HL-60 (cell line): ENCODE measurements around the gene RHNO1.

ENCODE experiments used
- DNase-seq, 2 experiments: peaks; one replicate each; pipeline ENCODE4 v3.0.0-alpha.2; 2010 to 2020; ENCODE audit warnings: low read depth in 1 of 2, low spot score in 1 of 2
- H3K27ac ChIP-seq: fragments of 250-450 bp; sonication (Bioruptor Pico); replicated peaks from 2 replicates; pipeline ENCODE4 v1.5.1; 2020; ENCODE audit warnings: mild to moderate bottlenecking, moderate library complexity
- H3K27me3 ChIP-seq: fragments of 250-450 bp; sonication (Bioruptor Pico); 2 replicates; pipeline ENCODE4 v1.5.1; 2021; ENCODE audit warnings: mild to moderate bottlenecking, moderate library complexity; ENCODE audit not compliant: insufficient read depth, poor library complexity, severe bottlenecking
- H3K4me3 ChIP-seq: replicated peaks from 2 replicates; pipeline ENCODE4 v1.5.1; 2011; ENCODE audit warnings: mild to moderate bottlenecking, control low read depth, low read length; ENCODE audit not compliant: insufficient read depth
- GABPA ChIP-seq: IDR thresholded peaks from 2 replicates; pipeline ENCODE4 v1.6.1; 2012; ENCODE audit warnings: low read depth
- POLR2AphosphoS5 ChIP-seq: IDR thresholded peaks from 2 replicates; pipeline ENCODE4 v1.6.1; 2012; ENCODE audit warnings: low read depth
- SPI1 ChIP-seq: IDR thresholded peaks from 2 replicates; pipeline ENCODE4 v1.6.1; 2012; ENCODE audit warnings: low read depth, mild to moderate bottlenecking, borderline replicate concordance
- TF ChIP-seq, protein P1 (sequence below): IDR thresholded peaks from 2 replicates; pipeline ENCODE4 v1.6.1; 2012; ENCODE audit warnings: low read depth; ENCODE audit not compliant: insufficient replicate concordance
- TF ChIP-seq, protein P2 (sequence below): IDR thresholded peaks from one replicate; pipeline ENCODE4 v1.5.1; 2011; ENCODE audit warnings: low read length, control low read depth, inconsistent platforms; ENCODE audit not compliant: insufficient read depth

RHNO1 gene

DNA sequence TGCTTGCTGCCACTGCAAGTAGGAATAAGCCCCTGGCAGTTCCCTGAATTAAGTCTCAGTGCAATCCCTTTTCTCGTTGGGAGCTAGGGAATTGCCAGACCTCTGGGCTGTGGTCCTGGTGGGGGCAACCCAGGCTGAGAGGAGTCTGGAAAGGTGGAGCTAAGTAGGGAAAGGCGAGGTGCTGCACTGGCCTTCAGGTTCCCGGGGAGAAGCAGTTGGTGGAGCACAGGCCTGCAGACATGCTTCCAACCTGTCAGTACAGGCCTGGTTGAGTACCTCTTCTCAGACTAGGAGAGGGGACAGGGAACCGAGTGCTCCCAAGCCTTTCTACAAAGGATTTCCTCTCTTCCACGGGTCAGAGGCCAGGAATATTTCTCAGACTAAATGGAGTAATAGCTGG, 43.7 kb upstream of the RHNO1 start:
- Histone ChIP-seq H3K4me3 (no peak overlapping the region), H3K27ac (no peak overlapping the region), H3K27me3 (no peaks in the 10 kb centered on the region)
- TF ChIP-seq, protein P1, sequence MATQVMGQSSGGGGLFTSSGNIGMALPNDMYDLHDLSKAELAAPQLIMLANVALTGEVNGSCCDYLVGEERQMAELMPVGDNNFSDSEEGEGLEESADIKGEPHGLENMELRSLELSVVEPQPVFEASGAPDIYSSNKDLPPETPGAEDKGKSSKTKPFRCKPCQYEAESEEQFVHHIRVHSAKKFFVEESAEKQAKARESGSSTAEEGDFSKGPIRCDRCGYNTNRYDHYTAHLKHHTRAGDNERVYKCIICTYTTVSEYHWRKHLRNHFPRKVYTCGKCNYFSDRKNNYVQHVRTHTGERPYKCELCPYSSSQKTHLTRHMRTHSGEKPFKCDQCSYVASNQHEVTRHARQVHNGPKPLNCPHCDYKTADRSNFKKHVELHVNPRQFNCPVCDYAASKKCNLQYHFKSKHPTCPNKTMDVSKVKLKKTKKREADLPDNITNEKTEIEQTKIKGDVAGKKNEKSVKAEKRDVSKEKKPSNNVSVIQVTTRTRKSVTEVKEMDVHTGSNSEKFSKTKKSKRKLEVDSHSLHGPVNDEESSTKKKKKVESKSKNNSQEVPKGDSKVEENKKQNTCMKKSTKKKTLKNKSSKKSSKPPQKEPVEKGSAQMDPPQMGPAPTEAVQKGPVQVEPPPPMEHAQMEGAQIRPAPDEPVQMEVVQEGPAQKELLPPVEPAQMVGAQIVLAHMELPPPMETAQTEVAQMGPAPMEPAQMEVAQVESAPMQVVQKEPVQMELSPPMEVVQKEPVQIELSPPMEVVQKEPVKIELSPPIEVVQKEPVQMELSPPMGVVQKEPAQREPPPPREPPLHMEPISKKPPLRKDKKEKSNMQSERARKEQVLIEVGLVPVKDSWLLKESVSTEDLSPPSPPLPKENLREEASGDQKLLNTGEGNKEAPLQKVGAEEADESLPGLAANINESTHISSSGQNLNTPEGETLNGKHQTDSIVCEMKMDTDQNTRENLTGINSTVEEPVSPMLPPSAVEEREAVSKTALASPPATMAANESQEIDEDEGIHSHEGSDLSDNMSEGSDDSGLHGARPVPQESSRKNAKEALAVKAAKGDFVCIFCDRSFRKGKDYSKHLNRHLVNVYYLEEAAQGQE = no peak
- TF ChIP-seq SPI1 (no peak), GABPA (no peak)
- DNase-seq = no peak

DNA sequence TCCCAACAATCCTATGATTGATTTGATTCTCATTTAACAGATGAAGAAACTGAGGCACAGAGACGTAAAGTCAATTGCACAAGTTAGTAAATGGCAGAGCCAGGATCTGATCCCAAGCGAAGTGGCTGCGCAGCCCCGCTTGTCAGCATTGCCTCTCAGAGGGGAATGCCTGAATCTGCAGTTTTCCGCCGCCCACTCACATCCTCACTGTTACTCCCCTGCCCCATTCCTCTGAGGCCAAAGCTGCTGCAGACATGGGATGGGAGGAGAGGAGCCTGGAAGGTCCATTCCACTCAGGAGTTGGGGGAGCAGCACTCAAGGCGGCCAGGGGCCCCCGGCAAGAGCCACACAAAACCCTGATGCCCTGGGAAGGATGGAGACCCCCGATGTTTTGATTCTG, 43.2 kb upstream of the RHNO1 start:
- no peak overlapping the region for H3K4me3 ChIP-seq
- TF ChIP-seq, protein P1 = no peak
- TF ChIP-seq SPI1 (no peak), GABPA (no peak), POLR2AphosphoS5 (no peak)
- TF ChIP-seq, protein P2, sequence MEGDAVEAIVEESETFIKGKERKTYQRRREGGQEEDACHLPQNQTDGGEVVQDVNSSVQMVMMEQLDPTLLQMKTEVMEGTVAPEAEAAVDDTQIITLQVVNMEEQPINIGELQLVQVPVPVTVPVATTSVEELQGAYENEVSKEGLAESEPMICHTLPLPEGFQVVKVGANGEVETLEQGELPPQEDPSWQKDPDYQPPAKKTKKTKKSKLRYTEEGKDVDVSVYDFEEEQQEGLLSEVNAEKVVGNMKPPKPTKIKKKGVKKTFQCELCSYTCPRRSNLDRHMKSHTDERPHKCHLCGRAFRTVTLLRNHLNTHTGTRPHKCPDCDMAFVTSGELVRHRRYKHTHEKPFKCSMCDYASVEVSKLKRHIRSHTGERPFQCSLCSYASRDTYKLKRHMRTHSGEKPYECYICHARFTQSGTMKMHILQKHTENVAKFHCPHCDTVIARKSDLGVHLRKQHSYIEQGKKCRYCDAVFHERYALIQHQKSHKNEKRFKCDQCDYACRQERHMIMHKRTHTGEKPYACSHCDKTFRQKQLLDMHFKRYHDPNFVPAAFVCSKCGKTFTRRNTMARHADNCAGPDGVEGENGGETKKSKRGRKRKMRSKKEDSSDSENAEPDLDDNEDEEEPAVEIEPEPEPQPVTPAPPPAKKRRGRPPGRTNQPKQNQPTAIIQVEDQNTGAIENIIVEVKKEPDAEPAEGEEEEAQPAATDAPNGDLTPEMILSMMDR = no peak
- DNase-seq = no peak
- no peaks in the 10 kb centered on the region for H3K27me3 ChIP-seq
- no peak overlapping the region for H3K27ac ChIP-seq

DNA sequence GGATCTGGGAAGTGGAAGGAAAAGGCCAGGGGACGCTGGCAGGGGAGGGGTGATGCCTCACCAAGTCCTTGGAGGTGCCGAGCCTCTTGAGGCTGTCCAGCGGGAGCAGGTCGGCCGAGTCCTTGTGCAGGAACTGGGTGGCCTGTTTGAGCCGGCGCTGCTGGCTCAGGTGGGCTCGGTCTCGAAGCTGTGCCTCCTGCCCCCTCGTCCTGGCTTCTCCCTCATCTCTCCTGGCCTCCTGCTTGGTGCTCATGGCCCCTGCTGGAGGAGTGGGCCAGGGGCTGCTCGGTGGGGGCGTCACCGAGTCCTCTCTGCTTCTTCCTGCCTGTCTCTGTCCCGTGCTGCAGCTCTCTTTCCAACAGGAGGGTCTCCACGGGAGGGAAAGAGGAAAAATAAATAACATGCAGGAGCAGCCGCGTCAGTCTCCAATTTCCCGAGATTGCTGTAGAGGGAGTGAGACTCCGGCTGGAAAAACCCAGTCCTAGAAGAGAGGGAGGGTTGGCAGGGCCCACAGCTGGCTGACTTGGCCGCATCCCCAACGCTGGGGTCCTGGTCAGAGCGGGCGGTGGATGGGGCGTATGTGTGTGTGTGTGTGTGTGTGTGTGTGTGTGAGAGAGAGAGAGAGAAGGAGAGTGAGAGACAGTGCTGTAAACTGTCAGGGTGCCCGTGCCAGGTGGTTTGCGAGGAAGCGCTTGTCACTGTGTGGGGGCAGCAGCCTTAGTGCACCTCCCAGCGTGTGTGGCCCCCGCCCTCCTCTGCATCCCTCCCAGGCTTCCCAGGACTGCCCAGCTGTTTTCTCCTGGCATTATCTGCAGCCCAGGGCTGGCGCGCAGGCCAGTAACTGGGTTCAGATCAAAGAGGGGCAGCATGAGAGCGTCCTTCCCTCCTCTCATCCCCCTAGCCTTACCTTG, 42.2 kb upstream of the RHNO1 start, which contains the start of gene NRIP2:
TSS of gene NRIP2 (minus strand) at position 455 of the 911 bp plus-strand sequence. CDS start at position 403, 52 bp downstream.
- TF ChIP-seq POLR2AphosphoS5 (no peak), SPI1 (no peak), GABPA (no peak)
- TF ChIP-seq, protein P1 = no peak
- TF ChIP-seq, protein P2 = no peak
- DNase-seq = no peak
- H3K4me3 ChIP-seq = no peak within 1 kb of the TSS

More for the DNA sequence above, 42.2 kb upstream of the RHNO1 start, which contains the start of gene NRIP2:
- Histone ChIP-seq H3K27ac (no peak within 1 kb of the TSS; the same call in 1 of the 2 replicates), H3K27me3 (no peaks in the 10 kb centered on the region)
